D341Med (cell line): ENCODE data around the gene MBTPS2.
"Not testable (repeated sequence)": the region's sequence is repeated elsewhere in the genome, so short reads cannot be mapped to it uniquely, and the experiment has no call there.

Source experiments
- DNase-seq: peaks from one replicate; pipeline ENCODE4 v3.0.0; 2012; ENCODE audit warnings: low spot score

Gene MBTPS2

DNA sequence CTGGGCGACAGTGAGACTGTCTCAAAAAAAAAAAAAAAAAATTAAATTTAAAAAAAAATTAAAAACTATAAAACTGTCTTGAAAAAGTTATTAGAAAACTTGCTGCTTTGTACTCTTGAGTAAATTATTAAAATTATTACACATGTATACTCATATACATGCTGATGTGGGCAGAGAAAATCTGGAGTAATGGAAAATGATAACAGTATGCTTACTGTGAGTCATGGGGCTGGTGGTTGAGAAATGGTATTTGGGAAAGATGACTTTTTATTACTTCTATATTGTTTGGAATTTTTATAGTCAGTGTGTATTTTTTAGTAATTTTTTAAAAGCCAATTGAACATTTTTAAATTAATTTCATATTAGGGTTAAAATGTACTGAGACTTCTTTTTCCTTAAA is 23.8 kb downstream of the MBTPS2 start:
- no peak for DNase-seq

DNA sequence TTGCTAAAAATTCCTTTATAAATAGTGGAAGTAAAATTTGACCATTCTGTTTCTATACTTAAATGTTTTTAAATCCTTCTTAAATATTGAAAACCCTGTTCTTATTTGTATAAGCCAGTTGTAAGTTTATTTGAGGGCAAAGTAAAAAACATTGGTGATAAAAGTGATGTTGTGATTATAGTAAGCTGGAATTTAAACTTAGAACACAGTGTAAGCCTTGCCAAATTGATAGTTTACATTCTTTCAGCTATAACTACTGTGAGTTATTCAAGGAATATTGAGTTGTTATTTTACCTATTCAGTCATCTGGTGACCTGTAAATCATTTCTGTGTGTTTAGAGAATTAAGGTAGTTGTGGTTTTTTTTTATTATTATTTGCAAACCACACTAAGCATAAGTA is 26.0 kb downstream of the MBTPS2 start:
- DNase-seq, result no peak

GRCh38 chrX:21870494-21870893 is 31.1 kb downstream of the MBTPS2 start:
- DNase-seq, result no peak

DNA sequence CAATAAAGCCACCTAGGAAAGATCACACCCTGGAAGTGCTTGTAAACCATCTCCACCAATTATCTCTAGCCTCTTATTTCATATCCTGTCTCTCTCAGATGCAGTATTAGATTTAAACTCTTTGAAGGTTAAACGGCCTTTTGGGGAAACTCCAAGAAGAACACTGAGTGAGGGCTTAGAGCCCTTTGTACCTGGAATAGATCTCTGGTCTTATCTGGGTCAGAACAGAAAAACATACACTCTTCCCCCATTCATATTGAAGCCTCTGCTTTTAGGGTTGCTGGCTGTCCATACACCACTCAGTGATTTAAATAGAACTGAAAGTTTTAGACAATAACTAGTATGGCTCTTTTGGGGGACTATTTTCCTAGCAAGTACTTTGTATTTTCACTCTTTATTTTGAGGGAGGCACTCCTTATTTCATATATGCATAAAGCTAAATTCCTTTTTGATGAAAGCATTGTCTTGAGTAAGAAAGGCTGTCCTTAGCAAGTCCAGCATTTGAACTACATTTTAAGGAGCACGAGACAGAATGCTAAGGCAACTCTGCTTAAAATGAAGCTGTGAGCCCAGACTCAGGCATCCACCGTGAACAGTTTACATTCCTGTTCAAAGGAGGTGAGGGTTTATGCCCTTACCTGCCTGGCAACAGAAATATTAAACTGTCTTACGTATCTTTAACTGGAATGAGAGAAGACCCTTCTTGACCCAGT is 33.8 kb downstream of the MBTPS2 start:
- DNase-seq, result no peak

- DNase-seq, result not testable (repeated sequence)
These were observed 34.8 kb downstream of the MBTPS2 start for GRCh38 chrX:21874182-21874581.

GRCh38 chrX:21875013-21875412 is 35.6 kb downstream of the MBTPS2 start:
- DNase-seq, result no peak

DNA sequence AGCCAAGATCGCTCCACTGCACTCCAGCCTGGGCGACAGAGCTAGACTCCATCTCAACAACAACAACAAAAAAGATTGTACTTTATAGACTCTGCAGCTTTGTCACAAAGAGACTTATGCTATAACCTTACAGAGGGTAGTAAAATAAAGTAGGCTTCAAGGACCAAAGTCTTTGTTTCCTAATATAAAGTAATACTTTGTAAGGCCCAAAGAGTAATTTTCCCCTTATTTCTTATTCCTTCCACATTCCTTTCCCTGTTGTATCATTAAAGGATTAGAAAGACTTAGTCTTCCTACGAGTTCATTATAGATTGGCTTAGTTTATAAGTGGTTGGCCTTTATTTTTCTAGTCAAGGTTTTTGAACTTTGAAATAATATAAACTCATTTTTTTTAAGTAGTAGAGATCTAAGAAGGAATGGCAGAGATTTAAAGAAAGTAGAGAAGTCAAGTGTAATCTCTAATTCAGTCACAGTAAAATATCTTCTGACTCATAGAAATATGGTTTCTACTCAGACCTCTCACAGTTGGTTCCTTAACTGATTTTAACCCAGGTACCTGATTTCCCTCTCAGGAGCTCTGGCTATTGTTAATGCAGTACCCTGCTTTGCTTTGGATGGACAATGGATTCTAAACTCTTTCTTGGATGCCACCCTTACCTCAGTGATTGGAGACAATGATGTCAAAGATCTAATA is 42.6 kb downstream of the MBTPS2 start:
- DNase-seq, result no peak

GRCh38 chrX:21883258-21883657 is 43.8 kb downstream of the MBTPS2 start:
- no peak for DNase-seq

DNA sequence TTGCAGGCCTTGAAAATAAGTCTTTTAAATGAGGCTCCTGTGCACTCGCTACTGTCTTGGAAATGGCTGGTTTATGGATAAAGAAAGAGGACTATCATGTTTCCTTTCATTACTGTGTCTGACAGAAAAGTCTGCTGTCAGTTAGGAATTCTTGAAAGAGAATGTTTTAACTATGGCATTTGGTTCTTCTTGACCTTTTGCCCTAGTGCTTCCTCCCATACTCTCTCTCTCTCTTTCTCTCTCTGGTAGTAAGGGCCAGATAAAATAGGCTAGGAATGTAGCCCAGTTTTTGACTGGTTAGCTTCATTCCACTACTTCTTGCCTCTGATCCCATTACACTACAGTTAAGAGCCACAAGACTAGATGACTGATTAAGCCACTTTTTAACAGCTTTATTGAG is 46.2 kb downstream of the MBTPS2 start:
- DNase-seq, result no peak

GRCh38 chrX:21905313-21905712 is 65.9 kb downstream of the MBTPS2 start:
- no peak for DNase-seq

DNA sequence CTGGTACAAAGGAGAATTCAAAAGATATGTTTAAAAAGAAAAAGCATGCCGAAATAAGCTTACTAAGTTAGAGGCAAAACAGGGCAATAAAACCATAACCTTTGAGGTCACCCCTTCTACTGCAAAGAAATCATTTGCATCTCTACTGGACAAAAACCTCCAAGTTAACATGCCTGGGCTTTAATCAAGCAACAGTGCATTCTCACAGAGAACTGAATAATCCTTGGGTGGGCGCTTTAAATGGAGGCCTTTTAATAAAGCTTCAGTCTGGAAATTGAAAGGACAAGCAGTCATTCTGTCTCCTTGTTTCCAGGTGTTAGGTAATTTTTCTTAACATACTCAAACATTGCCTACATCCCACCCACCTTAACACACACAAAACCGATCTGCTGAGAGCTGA is 66.5 kb downstream of the MBTPS2 start:
- DNase-seq, result no peak

DNA sequence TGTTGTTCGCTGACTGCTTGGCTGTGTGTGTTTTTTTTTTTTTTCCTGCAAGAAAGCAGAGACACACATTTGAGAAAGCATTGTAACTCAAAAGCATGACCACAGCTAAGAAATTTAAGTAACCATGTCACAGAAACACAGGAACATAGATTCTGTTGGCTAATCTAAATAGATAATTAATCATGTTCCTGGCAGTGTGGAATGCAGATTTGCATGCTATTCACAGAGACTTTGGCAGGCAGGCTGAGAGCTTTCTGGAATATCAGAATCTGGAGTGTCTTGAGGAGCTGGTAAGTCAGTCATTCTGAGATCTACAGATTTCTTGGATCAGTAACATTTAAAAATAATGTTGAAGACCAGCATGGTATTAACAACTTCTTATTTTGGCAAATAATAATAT is 67.8 kb downstream of the MBTPS2 start:
- DNase-seq, result no peak

DNA sequence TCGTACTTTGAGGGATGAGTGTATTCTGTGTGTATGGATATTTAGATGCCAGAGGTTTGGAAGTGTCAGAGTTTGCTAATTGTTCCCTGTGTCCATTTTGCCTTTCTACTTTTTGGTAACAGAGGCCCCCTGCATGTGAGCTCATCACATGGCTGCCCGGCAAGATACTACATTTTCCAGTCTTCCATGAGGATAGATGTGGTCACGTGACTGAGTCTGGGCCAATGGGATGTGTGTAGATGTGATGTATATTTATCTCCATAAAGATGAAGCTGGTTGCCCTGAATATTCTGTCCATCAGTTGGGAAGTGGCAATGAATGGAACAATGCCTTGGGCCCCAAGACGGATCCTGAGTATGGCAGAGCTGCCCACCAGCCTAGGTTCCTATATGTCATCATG is 72.1 kb downstream of the MBTPS2 start:
- DNase-seq, result no peak

DNA sequence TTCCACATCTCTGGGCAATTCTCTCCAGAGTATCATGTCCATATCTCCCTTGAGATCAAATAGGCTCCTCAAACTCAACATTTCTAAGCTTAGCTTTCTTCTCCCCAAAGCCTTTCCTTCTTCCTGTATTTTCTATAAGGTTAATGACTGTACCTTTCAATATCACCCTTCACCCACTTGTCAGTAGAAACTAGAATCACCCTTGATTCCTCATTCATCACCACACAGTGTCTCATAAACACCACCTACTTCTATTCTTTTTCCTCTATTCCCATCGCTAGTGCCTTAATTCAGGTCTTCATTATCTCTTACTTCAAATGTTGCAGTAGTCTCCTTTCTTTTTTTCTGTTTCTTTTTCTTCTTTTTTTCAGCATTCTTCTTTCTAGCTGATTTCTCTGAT is 72.8 kb downstream of the MBTPS2 start:
- DNase-seq, result no peak

- no peak for DNase-seq
These were observed 73.6 kb downstream of the MBTPS2 start for GRCh38 chrX:21912989-21913388.

GRCh38 chrX:21926116-21926515 is 86.7 kb downstream of the MBTPS2 start:
- no peak for DNase-seq

- no peak for DNase-seq
These were observed 87.3 kb downstream of the MBTPS2 start for GRCh38 chrX:21926527-21927278.

- no peak for DNase-seq
These were observed 89.8 kb downstream of the MBTPS2 start for GRCh38 chrX:21929209-21929608.

- DNase-seq, result no peak
These were observed 91.6 kb downstream of the MBTPS2 start for GRCh38 chrX:21930986-21931385.

- no peak for DNase-seq
These were observed 93.0 kb downstream of the MBTPS2 start for GRCh38 chrX:21932292-21933002.

- no peak for DNase-seq
These were observed 93.7 kb downstream of the MBTPS2 start for GRCh38 chrX:21933077-21933476.

DNA sequence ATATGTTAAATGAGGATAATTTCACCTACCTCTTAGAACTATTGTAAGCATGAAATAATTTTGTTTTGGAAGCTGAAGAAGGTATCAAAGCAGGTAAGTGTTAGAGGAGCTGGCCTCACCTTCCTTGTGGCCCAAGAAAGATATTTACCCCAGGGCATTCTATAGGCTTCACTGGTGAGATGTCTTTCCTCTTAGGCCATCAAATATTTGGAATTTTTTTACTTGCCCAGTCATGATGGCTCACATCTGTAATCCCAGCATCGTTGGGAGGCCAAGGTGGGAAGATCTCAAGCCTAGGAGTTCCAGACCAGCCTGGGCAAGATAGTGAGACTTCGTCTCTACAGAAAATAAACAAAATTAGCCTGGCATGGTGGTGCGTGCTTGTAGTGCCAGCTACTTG is 95.0 kb downstream of the MBTPS2 start:
- DNase-seq, result no peak
